Erythroblast (primary cell): Measurements from ENCODE around the gene UBE2D1.
A peak's percentile ranks its signal among the peaks of the same experiment; 100 is the strongest.

Experiments
- DNase-seq, 2 experiments: peaks; one replicate each; lab custom pipeline; 2025; lab: John Stamatoyannopoulos, UW
- GATA1 ChIP-seq: IDR thresholded peaks from 2 replicates; pipeline ENCODE4 v1.6.1; 2011; ENCODE audit warnings: low read depth, mild to moderate bottlenecking, control low read depth, low read length, moderate library complexity
- POLR2A ChIP-seq: IDR thresholded peaks from 2 replicates; pipeline ENCODE4 v1.6.1; 2011; ENCODE audit warnings: mild to moderate bottlenecking, low read length

UBE2D1 gene

GRCh38 chr10:58382489-58382995 lies 47.7 kb downstream of the UBE2D1 start:
- peak; percentile 10 to 32 for DNase-seq
- no peak for TF ChIP-seq GATA1
- no peak for TF ChIP-seq POLR2A

GRCh38 chr10:58384095-58384494 lies 49.3 kb downstream of the UBE2D1 start:
- no peak for TF ChIP-seq POLR2A
- TF ChIP-seq GATA1, result no peak
- DNase-seq, result peak; percentile 14 to 36

GRCh38 chr10:58384544-58384998 lies 49.8 kb downstream of the UBE2D1 start:
- no peak for DNase-seq
- no peak for TF ChIP-seq POLR2A
- no peak for TF ChIP-seq GATA1

- peak; percentile 85 for TF ChIP-seq POLR2A
- TF ChIP-seq GATA1, result no peak
Measured at GRCh38 chr10:58384999-58385783, 50.4 kb downstream of the UBE2D1 start, which contains the start of gene TFAM. Gene TFAM, plus strand, starts transcription at chr10:58385410. Its CDS starts 138 bp downstream, at chr10:58385548.

GRCh38 chr10:58385784-58386112 lies 50.9 kb downstream of the UBE2D1 start:
- no peak for TF ChIP-seq POLR2A
- TF ChIP-seq GATA1, result no peak
- peak; percentile 46 to 62 for DNase-seq

More at GRCh38 chr10:58384999-58385783, 50.4 kb downstream of the UBE2D1 start, which contains the start of gene TFAM:
- peak; percentile 88 to 92 for DNase-seq

GRCh38 chr10:58389024-58389423 lies 54.2 kb downstream of the UBE2D1 start:
- TF ChIP-seq GATA1, result no peak
- no peak for TF ChIP-seq POLR2A
- DNase-seq, result no peak

GRCh38 chr10:58393317-58393716 lies 58.5 kb downstream of the UBE2D1 start:
- no peak for DNase-seq
- TF ChIP-seq GATA1 (no peak), POLR2A (no peak)

- TF ChIP-seq POLR2A (no peak), GATA1 (no peak)
- DNase-seq, result no peak
Measured at GRCh38 chr10:58394471-58394870, 59.7 kb downstream of the UBE2D1 start.

GRCh38 chr10:58396057-58396456 lies 61.3 kb downstream of the UBE2D1 start:
- TF ChIP-seq GATA1, result no peak
- TF ChIP-seq POLR2A, result no peak
- no peak for DNase-seq

- DNase-seq, result no peak
- no peak for TF ChIP-seq GATA1
- TF ChIP-seq POLR2A, result no peak
Measured at GRCh38 chr10:58397830-58398229, 63.0 kb downstream of the UBE2D1 start.

GRCh38 chr10:58399410-58399809 lies 64.6 kb downstream of the UBE2D1 start:
- no peak for DNase-seq
- TF ChIP-seq GATA1, result no peak

- no peak for DNase-seq
- no peak for TF ChIP-seq GATA1
- TF ChIP-seq POLR2A, result no peak
Measured at GRCh38 chr10:58400609-58401008, 65.8 kb downstream of the UBE2D1 start.

- TF ChIP-seq POLR2A (no peak), GATA1 (no peak)
- DNase-seq, result no peak
Measured at GRCh38 chr10:58404001-58404400, 69.2 kb downstream of the UBE2D1 start.

- DNase-seq, result no peak
- TF ChIP-seq POLR2A (no peak), GATA1 (no peak)
Measured at GRCh38 chr10:58409956-58410610, 75.3 kb downstream of the UBE2D1 start.

GRCh38 chr10:58412502-58412961 lies 77.7 kb downstream of the UBE2D1 start:
- DNase-seq, result no peak
- TF ChIP-seq GATA1, result no peak
- TF ChIP-seq POLR2A, result no peak
